Dermis blood vessel endothelial cell (primary cell): Measurements from ENCODE around the gene SPC24. TPM values are rescaled to one million over a fixed set of nuclear protein-coding genes. Genes with fewer than 3 reads are reported as not detected.
"Not testable (repeated sequence)": the region's sequence is repeated elsewhere in the genome, so short reads cannot be mapped to it uniquely, and the experiment has no call there.

Experiments used
- DNase-seq: peaks from one replicate; pipeline ENCODE4 v3.0.0; 2010
- total RNA-seq: library from RNA; depleted of rRNA; stranded (reverse); fragments of >200 nt; gene quantifications from 2 replicates; pipeline ENCODE4 v1.2.3, GENCODE V29; 2014

Gene SPC24
- total RNA-seq, 1 donor from 2014 or later, result 23.1 TPM

- not testable (repeated sequence) for DNase-seq
Observed at GRCh38 chr19:11124157-11124556, 31.4 kb downstream of the SPC24 start.

DNA sequence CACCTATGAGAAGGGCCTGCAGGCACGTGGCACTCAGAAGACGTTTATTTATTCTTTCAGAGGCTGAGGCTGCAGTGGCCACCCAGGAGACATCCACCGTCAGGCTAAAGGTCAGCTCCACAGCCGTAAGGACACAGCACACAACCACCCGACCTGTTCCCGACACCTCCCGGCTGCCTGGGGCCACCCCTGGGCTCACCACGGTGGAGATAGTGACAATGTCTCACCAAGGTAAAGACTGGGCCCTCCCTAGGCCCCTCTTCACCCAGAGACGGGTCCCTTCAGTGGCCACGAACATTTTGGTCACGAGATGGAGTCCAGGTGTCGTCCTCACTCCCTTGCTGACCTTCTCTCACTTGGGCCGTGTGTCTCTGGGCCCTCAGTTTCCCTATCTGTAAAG lies 32.5 kb downstream of the SPC24 start:
- no peak for DNase-seq

- not testable (repeated sequence) for DNase-seq
Observed at GRCh38 chr19:11121963-11122362, 33.6 kb downstream of the SPC24 start.

GRCh38 chr19:11116507-11116906 lies 39.1 kb downstream of the SPC24 start:
- DNase-seq, result no peak

DNA sequence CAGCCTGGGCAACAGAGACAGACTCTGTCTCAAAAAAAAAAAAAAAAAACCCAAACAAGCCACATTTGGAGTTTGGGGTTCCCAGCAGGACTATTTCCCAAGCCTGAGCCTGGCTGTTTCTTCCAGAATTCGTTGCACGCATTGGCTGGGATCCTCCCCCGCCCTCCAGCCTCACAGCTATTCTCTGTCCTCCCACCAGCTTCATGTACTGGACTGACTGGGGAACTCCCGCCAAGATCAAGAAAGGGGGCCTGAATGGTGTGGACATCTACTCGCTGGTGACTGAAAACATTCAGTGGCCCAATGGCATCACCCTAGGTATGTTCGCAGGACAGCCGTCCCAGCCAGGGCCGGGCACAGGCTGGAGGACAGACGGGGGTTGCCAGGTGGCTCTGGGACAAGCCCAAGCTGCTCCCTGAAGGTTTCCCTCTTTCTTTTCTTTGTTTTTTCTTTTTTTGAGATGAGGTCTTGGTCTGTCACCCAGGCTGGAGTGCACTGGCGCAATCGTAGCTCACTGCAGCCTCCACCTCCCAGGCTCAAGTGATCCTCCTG lies 39.6 kb downstream of the SPC24 start:
- DNase-seq, result no peak

GRCh38 chr19:11115042-11115441 lies 40.5 kb downstream of the SPC24 start:
- no peak for DNase-seq

GRCh38 chr19:11113140-11113708 lies 42.4 kb downstream of the SPC24 start:
- DNase-seq, result no peak

GRCh38 chr19:11111771-11112144 lies 43.8 kb downstream of the SPC24 start:
- DNase-seq, result no peak

DNA sequence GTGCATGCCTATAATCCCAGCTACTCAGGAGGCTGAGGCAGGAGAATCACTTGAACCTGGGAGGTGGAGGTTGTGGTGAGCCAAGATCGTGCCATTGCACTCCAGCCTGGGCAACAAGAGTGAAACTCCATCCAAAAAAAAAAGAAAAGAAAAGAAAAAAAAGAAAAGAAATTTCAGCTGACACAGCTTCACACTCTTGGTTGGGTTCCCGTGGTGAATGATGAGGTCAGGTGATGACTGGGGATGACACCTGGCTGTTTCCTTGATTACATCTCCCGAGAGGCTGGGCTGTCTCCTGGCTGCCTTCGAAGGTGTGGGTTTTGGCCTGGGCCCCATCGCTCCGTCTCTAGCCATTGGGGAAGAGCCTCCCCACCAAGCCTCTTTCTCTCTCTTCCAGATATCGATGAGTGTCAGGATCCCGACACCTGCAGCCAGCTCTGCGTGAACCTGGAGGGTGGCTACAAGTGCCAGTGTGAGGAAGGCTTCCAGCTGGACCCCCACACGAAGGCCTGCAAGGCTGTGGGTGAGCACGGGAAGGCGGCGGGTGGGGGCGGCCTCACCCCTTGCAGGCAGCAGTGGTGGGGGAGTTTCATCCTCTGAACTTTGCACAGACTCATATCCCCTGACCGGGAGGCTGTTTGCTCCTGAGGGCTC lies 44.3 kb downstream of the SPC24 start:
- DNase-seq, result no peak

- DNase-seq, result no peak
Observed at GRCh38 chr19:11108746-11109145, 46.8 kb downstream of the SPC24 start.

GRCh38 chr19:11106477-11106876 lies 49.1 kb downstream of the SPC24 start:
- DNase-seq, result no peak

GRCh38 chr19:11105014-11105636 lies 50.5 kb downstream of the SPC24 start:
- no peak for DNase-seq

DNA sequence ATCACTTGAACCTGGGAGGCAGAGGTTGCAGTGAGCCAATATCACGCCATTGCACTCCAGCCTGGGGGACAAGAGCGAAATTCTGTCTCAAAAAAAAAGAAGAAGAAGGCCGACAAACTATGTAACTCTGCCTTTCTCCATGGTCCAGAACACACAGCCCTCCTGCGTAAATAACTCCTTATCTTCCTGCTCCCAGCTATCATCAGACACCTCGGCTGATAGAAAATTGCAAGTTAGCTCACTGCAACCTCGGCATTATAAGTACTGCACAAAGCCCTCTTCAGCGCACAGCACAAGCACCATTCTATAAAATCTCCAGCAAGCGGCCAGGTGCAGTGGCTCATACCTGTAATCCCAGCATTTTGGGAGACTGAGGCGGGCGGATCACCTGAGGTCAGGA lies 51.9 kb downstream of the SPC24 start:
- DNase-seq, result not testable (repeated sequence)

DNA sequence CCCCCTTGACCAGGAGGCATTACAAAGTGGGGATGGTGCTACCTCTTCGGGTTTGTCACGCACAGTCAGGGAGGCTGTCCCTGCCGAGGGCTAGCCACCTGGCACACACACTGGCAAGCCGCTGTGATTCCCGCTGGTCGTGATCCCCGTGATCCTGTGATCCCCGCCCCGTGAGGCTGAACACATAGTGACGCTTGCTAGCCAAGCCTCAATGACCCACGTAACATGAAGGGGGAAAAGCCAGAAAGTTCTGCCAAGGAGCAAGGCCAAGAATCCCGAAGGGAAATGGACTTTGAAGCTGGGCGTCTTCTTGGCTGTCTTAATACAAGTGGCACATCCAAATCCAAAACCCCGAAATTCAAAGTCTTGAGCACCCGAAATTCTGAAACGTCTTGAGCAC lies 52.6 kb downstream of the SPC24 start:
- no peak for DNase-seq

DNA sequence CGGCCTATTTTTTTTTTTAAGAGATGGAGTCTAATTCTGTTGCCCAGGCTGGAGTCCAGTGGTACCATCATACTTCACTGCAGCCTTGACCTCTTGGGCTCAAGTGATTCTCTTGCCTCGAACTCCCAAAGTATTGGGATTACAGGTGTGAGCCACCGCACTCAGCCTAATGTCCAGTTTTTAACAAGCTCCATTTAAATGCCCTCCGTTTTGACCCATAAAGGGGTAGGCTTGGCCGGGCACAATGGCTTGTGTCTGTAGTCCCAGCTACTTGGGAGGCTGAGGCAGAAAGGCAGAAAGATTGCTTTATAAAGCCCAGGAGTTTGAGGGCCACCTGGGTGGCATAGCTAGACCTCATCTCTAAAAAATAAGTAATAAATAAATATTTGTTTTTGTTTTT lies 54.5 kb downstream of the SPC24 start:
- no peak for DNase-seq

DNA sequence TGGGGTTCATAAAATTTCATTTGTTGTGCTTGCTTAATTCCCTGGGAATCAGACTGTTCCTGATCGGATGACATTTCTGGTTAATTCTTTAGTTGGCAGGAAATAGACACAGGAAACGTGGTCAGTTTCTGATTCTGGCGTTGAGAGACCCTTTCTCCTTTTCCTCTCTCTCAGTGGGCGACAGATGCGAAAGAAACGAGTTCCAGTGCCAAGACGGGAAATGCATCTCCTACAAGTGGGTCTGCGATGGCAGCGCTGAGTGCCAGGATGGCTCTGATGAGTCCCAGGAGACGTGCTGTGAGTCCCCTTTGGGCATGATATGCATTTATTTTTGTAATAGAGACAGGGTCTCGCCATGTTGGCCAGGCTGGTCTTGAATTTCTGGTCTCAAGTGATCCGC lies 55.5 kb downstream of the SPC24 start:
- DNase-seq, result peak; percentile 51

- DNase-seq, result no peak
Observed at GRCh38 chr19:11098861-11099260, 56.7 kb downstream of the SPC24 start.

GRCh38 chr19:11098327-11098726 lies 57.3 kb downstream of the SPC24 start:
- no peak for DNase-seq

DNA sequence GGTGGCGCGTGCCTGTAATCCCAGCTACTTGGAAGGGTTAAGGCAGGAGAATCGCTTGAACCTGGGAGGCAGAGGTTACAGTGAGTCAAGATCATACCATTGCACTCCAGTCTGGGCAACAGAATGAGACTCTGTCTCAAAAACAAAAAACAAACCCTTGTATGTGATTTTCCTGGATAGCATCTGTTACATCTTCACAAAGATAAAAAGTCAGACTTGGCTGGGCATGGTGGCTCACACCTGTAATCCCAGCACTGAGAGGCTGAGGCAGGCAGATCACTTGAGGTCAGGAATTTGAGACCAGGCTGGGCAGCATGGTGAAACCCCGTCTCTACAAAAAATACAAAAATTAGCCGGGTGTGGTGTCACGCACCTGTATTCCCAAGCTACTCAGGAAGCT lies 58.2 kb downstream of the SPC24 start:
- not testable (repeated sequence) for DNase-seq

DNA sequence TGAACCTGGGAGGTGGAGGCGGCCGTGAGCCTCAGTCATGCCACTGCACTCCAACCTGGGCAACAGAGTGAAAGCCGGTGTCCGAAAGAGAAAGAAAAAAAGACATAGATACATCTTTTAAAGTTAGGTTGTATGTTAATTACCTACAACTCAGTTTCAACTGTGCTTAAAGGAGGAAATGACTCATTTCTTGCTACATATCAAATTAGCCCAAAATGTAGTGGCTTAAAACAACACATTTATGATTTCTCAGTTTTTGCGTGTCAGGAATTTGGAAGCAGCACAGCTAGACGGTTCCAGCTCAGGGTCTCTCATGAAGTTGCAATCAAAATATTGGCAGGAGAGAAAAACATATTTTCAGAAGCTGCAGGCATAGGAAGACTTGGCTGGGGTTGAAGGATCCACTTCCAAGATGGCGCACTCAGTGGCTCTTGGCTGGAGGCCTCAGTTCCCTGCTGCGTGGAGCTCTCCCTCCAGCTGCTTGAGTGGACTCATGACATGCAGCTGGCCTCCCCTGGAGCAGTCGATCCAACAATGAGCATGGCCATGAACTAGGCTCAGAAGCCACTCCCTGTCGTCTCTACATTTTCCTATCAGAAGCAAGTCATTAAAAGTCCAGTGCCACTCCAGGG lies 59.3 kb downstream of the SPC24 start:
- DNase-seq, result peak; percentile 66
